ENCODE measurements around the gene TMPRSS5.
"Not testable (repeated sequence)": the region's sequence is repeated elsewhere in the genome, so short reads cannot be mapped to it uniquely, and the experiment has no call there.

The TMPRSS5 gene

GRCh38 chr11:113715882-113716625 is 9.9 kb upstream of the TMPRSS5 start:
- TF ChIP-seq YY1 (IDR thresholded peaks at IDR 0.05; ENCODE audit: insufficient read depth, insufficient read length) (no peak), ZNF274 (IDR thresholded peaks at IDR 0.05; ENCODE audit: low read depth, low read length) (no peak), SUZ12 (IDR thresholded peaks at IDR 0.05; ENCODE audit: extremely low read depth, insufficient read depth, insufficient read length) (no peak)
- DNase-seq (ENCODE audit: low read depth, low spot score): no peak
- Histone ChIP-seq H3K4me1 (ENCODE audit: insufficient read depth, insufficient read length) (no peaks in the 10 kb centered on the region), H3K36me3 (ENCODE audit: insufficient read depth, insufficient read length, low read length) (no peaks in the 10 kb centered on the region), H3K4me3 (ENCODE audit: insufficient read length, low read depth) (no peak overlapping the region), H3K9me3 (ENCODE audit: insufficient read depth, low read length) (no peaks in the 10 kb centered on the region), H3K27me3 (ENCODE audit: insufficient read depth, insufficient read length) (no peaks in the 10 kb centered on the region), H3K9ac (ENCODE audit: insufficient read length, low read depth) (no peak overlapping the region)

GRCh38 chr11:113715273-113715672 is 9.2 kb upstream of the TMPRSS5 start:
- TF ChIP-seq SUZ12 (IDR thresholded peaks at IDR 0.05; ENCODE audit: extremely low read depth, insufficient read depth, insufficient read length): no peak
- TF ChIP-seq YY1 (IDR thresholded peaks at IDR 0.05; ENCODE audit: insufficient read depth, insufficient read length): no peak
- no peak for TF ChIP-seq ZNF274 (IDR thresholded peaks at IDR 0.05; ENCODE audit: low read depth, low read length)
- Histone ChIP-seq H3K27me3 (ENCODE audit: insufficient read depth, insufficient read length) (no peaks in the 10 kb centered on the region), H3K36me3 (ENCODE audit: insufficient read depth, insufficient read length, low read length) (no peaks in the 10 kb centered on the region), H3K9me3 (ENCODE audit: insufficient read depth, low read length) (no peaks in the 10 kb centered on the region), H3K4me3 (ENCODE audit: insufficient read length, low read depth) (no peak overlapping the region), H3K4me1 (ENCODE audit: insufficient read depth, insufficient read length) (no peaks in the 10 kb centered on the region), H3K9ac (ENCODE audit: insufficient read length, low read depth) (no peak overlapping the region)
- no peak for DNase-seq (ENCODE audit: low read depth, low spot score)

DNA sequence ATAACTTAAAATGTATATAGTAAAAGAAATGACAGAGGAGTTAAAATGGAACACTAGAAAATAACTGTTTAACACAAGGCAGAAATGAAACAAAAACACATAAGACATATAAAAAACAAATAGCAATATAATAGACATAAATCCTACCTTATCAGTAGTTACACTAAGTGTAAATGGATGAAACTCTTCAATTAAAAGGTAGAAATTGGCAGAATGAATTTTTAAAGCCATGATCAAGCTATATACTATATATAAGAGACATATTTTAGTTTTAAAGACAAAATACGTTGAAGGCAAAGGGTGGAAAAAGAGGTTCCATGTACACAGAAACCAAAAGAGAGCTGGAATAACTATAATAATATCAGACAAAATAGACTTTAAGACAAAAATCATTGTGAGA is 4.9 kb upstream of the TMPRSS5 start:
- Histone ChIP-seq H3K9me3 (ENCODE audit: insufficient read depth, low read length) (0 out of 2 replicates have a peak, but pooled peaks cover 13% of the 10 kb centered on the region), H3K4me1 (ENCODE audit: insufficient read depth, insufficient read length) (peaks cover 3% of the 10 kb centered on the region), H3K36me3 (ENCODE audit: insufficient read depth, insufficient read length, low read length) (no peaks in the 10 kb centered on the region), H3K4me3 (ENCODE audit: insufficient read length, low read depth) (no peak overlapping the region), H3K27me3 (ENCODE audit: insufficient read depth, insufficient read length) (no peaks in the 10 kb centered on the region), H3K9ac (ENCODE audit: insufficient read length, low read depth) (no peak overlapping the region)
- DNase-seq (ENCODE audit: low read depth, low spot score): no peak
- TF ChIP-seq ZNF274 (IDR thresholded peaks at IDR 0.05; ENCODE audit: low read depth, low read length) (no peak), SUZ12 (IDR thresholded peaks at IDR 0.05; ENCODE audit: extremely low read depth, insufficient read depth, insufficient read length) (no peak), YY1 (IDR thresholded peaks at IDR 0.05; ENCODE audit: insufficient read depth, insufficient read length) (no peak)

GRCh38 chr11:113703551-113703950 is 2.6 kb downstream of the TMPRSS5 start:
- DNase-seq (ENCODE audit: low read depth, low spot score); H3K27me3 ChIP-seq (ENCODE audit: insufficient read depth, insufficient read length); H3K9ac ChIP-seq (ENCODE audit: insufficient read length, low read depth); H3K36me3 ChIP-seq (ENCODE audit: insufficient read depth, insufficient read length, low read length); H3K4me1 ChIP-seq (ENCODE audit: insufficient read depth, insufficient read length); H3K4me3 ChIP-seq (ENCODE audit: insufficient read length, low read depth): not testable (repeated sequence)
- H3K9me3 ChIP-seq (ENCODE audit: insufficient read depth, low read length): peaks cover 17% of the 10 kb centered on the region; the same call in 1 of the 2 replicates

- H3K27me3 ChIP-seq (ENCODE audit: insufficient read depth, insufficient read length): no peaks in the 10 kb centered on the region
- no peaks in the 10 kb centered on the region for H3K36me3 ChIP-seq (ENCODE audit: insufficient read depth, insufficient read length, low read length)
- peaks cover 8% of the 10 kb centered on the region; the same call in 1 of the 2 replicates for H3K9me3 ChIP-seq (ENCODE audit: insufficient read depth, low read length)
- H3K4me1 ChIP-seq (ENCODE audit: insufficient read depth, insufficient read length): peaks cover 2% of the 10 kb centered on the region
- no peak for TF ChIP-seq SUZ12 (IDR thresholded peaks at IDR 0.05; ENCODE audit: extremely low read depth, insufficient read depth, insufficient read length)
- no peak for TF ChIP-seq YY1 (IDR thresholded peaks at IDR 0.05; ENCODE audit: insufficient read depth, insufficient read length)
- H3K9ac ChIP-seq (ENCODE audit: insufficient read length, low read depth): no peak overlapping the region
- no peak for DNase-seq (ENCODE audit: low read depth, low spot score)
- H3K4me3 ChIP-seq (ENCODE audit: insufficient read length, low read depth): no peak overlapping the region
These were observed 4.6 kb downstream of the TMPRSS5 start for GRCh38 chr11:113701491-113701890.

DNA sequence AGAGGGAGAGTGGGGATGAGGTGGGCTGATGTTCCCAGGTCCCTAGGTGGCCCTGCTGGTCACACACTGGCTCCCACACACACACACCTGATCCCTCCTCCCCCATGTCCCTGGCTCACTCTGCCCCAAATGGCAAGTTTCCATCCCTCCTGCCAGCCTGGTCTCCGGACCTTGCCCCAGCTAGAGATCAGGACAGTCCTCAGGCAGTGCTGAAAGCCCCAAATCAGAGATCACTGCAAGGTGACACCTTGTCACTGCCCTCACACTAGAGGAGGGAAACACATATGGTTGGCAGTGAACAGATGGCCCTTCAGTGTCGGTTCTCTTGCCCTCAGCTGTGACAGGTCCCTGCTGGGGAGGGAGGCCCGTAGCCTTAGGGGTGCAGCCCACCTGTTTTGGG is 7.6 kb downstream of the TMPRSS5 start:
- peaks cover 8% of the 10 kb centered on the region; the same call in 1 of the 2 replicates for H3K9me3 ChIP-seq (ENCODE audit: insufficient read depth, low read length)
- DNase-seq (ENCODE audit: low read depth, low spot score): no peak
- TF ChIP-seq SUZ12 (IDR thresholded peaks at IDR 0.05; ENCODE audit: extremely low read depth, insufficient read depth, insufficient read length): no peak
- no peak for TF ChIP-seq ZNF274 (IDR thresholded peaks at IDR 0.05; ENCODE audit: low read depth, low read length)
- TF ChIP-seq YY1 (IDR thresholded peaks at IDR 0.05; ENCODE audit: insufficient read depth, insufficient read length): no peak
- no peaks in the 10 kb centered on the region for H3K27me3 ChIP-seq (ENCODE audit: insufficient read depth, insufficient read length)
- no peak overlapping the region for H3K4me3 ChIP-seq (ENCODE audit: insufficient read length, low read depth)
- no peaks in the 10 kb centered on the region for H3K4me1 ChIP-seq (ENCODE audit: insufficient read depth, insufficient read length)
- no peak overlapping the region for H3K9ac ChIP-seq (ENCODE audit: insufficient read length, low read depth)
- no peaks in the 10 kb centered on the region for H3K36me3 ChIP-seq (ENCODE audit: insufficient read depth, insufficient read length, low read length)

DNA sequence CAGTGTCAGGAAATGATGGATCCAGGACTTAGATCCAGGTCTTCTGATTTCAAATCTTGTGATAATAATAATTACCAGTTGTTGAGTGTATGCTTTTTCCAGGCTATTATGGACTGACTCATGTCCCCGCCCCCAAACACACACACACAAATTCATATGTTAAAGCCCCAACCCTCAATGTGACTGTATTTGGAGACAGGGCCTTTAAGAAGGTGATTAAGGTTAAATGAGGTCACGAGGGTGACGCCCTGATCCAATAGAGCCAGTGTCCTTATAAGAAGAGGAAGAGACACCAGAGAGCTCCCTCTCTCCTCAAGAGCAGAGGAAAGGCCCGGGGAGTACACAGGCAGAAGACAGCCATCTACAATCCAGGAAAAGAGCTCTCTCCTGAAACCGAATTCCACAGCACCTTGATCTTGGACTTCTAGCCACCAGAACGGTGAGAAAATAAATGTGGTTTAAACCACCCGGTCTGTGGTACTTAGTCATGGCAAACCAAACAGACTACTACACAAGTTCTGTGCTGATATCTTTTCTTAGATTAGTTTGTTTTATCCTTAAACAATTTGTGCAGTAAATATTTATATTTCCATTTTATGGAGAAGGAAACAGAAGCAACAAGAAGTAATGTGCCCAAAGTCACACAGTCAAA is 8.2 kb downstream of the TMPRSS5 start:
- H3K9me3 ChIP-seq (ENCODE audit: insufficient read depth, low read length): peaks cover 5% of the 10 kb centered on the region; the same call in 1 of the 2 replicates
- H3K4me3 ChIP-seq (ENCODE audit: insufficient read length, low read depth): no peak overlapping the region
- H3K27me3 ChIP-seq (ENCODE audit: insufficient read depth, insufficient read length): no peaks in the 10 kb centered on the region
- no peak overlapping the region for H3K9ac ChIP-seq (ENCODE audit: insufficient read length, low read depth)
- TF ChIP-seq YY1 (IDR thresholded peaks at IDR 0.05; ENCODE audit: insufficient read depth, insufficient read length): no peak
- TF ChIP-seq ZNF274 (IDR thresholded peaks at IDR 0.05; ENCODE audit: low read depth, low read length): no peak
- TF ChIP-seq SUZ12 (IDR thresholded peaks at IDR 0.05; ENCODE audit: extremely low read depth, insufficient read depth, insufficient read length): no peak
- H3K36me3 ChIP-seq (ENCODE audit: insufficient read depth, insufficient read length, low read length): no peaks in the 10 kb centered on the region
- DNase-seq (ENCODE audit: low read depth, low spot score): no peak
- H3K4me1 ChIP-seq (ENCODE audit: insufficient read depth, insufficient read length): no peaks in the 10 kb centered on the region

Data from NT2/D1 (cell line).